GM18526 (cell line): ENCODE data around the gene POU1F1.

Experiments used
- POLR2A ChIP-seq: IDR thresholded peaks from 3 replicates; pipeline ENCODE4 v1.6.1; 2011; ENCODE audit not compliant: insufficient read length; ENCODE audit errors: extremely low read depth

Gene POU1F1

DNA sequence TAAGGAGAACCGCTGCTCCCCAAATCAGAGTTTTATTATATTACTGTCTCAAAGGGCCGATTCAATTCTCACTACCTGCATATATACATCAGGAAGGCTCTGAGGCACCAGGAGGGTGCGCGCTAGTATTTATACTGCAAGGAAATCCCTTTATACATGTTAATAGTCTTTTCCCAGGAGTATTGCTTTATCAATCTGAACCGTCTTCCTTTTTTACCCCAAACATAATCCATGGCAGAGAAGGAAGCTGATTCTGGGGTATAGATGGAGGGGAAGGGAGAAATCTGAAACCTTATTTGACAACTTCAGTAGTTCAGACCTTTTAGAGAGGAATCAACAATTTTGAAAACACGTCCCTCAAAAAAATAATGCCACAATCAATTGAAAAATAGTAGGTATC, at the start of gene POU1F1:
Gene POU1F1, minus strand, starts transcription at position 101 of the 400 bp plus-strand sequence. CDS start 122 bp downstream, outside the sequence.
- no peak for TF ChIP-seq POLR2A

GRCh38 chr3:87324609-87325008, 48.2 kb upstream of the POU1F1 start:
- no peak for TF ChIP-seq POLR2A

DNA sequence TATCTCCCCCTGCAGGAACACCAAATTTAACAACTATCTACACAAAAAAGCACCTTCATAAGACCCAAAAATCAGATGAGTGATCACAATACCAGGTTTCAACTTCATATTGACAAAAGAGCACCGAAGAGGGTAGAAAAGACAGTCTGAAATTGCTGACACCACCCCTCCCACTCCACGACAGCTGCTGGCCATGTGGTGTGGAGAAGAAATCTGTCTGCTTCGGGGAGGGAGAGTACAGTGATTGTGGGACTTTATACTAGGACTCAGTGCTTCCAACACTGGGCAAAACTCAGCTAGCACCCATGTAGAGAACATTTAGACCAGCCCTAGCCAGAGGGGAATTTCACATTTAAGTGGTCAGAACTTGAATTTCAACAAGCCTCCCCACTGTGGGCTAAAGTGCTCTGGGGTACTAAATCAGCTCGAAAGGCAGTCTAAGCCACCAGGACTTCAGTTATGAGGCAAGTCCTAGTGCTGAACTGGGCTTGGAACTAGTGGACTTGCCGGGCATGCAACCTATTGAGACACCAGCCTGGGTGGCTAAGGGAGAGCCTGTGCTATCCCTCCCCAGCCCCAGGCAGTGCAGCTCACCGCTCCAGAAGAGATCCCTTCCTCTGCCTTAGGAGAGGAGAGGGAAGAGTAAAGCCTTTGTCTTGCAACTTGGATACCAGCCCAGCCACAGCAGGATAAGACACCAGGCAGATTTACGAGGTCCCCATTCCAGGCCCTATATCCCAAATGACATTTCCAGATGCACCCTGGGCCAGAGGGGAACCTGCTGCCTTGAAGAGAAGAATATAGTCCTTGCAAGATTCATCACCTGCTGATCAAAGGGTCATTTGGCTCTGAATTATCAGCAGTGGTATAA, 44.6 kb upstream of the POU1F1 start:
- no peak for TF ChIP-seq POLR2A

DNA sequence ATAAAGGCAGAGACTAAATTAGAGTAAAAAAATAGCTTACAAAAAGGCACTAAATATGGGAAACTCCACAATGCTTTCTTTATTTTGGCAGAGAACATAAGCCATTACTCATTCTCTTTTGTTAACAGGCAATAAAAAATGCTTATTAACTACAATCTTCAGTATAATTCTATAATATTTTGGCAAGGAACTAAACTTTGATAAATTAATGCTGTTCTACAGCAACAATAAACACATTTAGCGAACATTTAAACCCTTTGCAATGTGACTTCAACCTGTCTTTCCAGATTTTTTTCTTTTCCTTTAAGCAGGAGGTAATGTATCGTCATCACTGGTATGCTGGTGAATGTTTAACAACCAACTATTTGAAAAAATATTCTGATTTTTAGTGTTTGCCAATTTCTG, 42.2 kb upstream of the POU1F1 start:
- no peak for TF ChIP-seq POLR2A

DNA sequence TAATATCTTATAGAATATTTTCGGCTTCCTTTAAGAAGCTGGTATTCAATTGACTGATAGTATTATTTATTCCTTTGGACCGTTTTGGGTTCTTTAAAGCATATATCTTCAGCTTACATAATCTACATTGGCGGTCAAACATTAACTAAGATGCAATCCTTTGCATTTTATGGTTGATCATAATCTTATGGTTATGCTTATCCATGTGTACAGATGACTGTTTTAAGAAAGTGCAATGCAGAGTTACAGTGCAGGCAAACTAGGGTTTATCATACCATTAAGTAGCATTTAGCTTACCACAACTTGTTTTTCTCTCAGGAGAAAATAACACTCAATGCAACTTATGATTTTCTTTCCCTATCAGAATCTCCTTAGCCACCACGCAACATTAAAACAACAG, 41.4 kb upstream of the POU1F1 start:
- no peak for TF ChIP-seq POLR2A

GRCh38 chr3:87313641-87314040, 37.3 kb upstream of the POU1F1 start:
- no peak for TF ChIP-seq POLR2A

- no peak for TF ChIP-seq POLR2A
Measured at GRCh38 chr3:87311309-87311708, 34.9 kb upstream of the POU1F1 start.

DNA sequence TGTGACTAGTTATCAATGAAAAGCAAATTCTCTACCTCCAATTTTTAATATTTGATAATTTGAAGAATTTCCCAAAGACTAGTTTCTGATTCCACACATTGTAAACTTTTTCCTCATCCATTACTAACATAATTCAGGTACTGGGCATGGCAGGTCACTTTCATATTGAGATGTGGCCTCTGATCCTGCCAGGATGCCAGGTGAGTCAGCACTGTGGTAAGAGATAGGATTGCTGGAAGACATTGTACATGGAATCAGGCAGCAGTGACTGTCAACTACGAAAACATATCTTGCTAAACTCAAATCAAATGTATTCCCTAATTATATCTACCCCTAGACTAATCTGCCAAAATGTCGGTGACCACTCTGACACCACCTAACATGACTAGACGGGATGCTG, 33.2 kb upstream of the POU1F1 start:
- no peak for TF ChIP-seq POLR2A

DNA sequence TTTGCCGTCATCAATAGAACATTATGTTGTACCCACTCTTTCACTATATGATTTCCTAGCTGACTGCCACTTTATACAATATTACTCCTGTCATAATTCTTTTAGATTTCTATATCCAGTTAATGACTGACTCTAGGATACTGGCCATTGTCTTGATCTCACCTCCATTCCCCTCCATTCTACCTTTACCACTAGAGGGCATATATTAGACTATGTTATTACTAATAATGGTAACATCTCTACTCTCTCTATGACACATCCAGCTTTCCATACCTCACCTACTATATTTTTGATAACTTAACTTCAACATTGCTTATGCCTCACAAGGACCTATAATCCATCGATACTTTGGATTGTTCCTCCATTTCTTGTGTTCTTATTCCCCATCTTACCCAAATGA, 31.4 kb upstream of the POU1F1 start:
- no peak for TF ChIP-seq POLR2A

- TF ChIP-seq POLR2A, result no peak
Measured at GRCh38 chr3:87305517-87305916, 29.1 kb upstream of the POU1F1 start.

DNA sequence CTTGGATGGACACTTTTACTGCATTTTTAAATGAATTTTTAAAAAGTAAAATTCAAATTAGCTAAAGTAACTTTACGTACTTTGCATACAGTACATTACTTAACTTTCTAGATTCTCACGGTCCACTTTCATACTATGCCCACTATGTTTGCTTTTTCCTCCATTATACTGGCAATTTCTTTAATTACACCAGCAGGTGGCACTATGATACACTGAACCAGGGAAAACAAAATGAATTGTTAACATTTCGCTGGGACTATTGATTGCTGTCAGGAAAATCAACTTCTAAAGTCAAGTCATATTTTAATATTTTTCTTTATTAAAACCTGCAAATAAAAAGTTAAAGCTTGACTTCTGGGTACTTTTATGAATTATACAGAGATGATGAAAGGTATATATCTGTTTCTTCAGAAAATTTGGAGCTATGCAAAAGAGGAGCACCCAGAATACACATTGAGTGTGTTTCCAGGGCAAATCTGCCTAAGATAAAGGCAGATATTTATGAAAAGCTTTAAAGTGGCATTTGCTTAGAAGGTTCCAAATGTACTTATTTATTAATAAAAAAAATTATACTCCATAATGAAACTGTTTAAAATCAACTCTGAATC, 21.8 kb upstream of the POU1F1 start:
- TF ChIP-seq POLR2A, result no peak

- no peak for TF ChIP-seq POLR2A
Measured at GRCh38 chr3:87288446-87288845, 12.1 kb upstream of the POU1F1 start.

DNA sequence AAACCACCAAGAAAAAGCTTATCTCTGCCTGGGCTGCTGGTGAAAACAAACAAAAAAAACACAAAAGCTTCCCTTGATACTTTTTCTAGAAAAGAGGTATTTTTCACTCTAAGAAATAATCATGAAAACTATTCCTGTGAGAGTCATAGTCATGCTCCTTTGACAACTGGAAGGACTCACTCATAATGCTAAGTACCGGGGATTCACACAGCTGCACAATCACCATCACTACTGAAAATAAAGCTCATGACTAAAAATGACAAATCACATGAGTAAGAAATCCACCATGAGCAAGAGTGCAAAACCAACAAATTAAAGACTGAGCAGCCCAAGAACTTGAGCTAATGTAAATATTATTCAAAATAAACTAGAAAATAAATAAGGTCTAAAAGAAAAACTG, 10.6 kb upstream of the POU1F1 start:
- TF ChIP-seq POLR2A, result no peak

GRCh38 chr3:87272718-87273341, 3.6 kb downstream of the POU1F1 start:
- TF ChIP-seq POLR2A, result no peak

DNA sequence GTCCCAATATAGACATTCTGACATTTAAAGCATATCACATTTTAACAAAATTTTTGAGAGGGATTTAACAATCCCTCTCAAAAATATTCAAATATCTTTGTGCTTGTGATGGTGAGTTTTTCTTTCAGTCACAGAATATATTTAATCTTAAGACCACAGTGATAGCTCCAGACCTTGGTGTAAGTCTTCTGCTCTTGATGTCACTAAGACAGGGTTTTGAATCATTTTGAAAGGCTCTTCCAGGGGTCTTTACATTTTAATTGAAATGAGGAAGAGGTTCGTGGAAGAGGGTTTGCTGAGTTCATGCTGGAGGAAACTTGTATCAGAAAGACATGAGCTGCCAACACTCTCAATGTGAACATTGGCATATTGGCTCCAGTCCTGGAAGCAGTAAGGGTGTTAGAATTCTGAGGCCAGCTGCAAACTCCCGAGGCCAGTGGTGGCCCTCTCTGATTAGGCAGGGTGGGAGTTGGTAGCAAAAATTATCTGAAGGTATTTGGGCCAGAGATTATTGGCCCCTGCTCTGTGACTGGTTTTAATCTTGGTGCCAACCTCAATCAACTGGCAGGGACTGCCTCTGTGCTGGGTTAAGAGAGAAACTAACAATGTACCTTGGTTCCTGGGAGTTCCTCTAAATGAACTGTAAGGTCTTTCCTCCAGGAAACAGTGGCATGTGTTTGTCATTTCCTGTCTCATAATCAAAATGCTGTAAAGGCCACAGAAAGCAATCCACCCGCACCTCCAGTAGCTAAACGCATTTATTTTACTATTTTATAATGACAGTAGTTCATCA, 5.3 kb downstream of the POU1F1 start:
- no peak for TF ChIP-seq POLR2A
